Left lung (tissue), 10 donors: ENCODE data around the gene ANK2. TPM values are rescaled to one million over a fixed set of nuclear protein-coding genes. Genes with fewer than 3 reads are reported as not detected.

Experiments used
- ATAC-seq: fragments of 200-7000 bp; cut with Tn5 transposase; one replicate; pipeline ENCODE4 v1.9.1; 2020; ENCODE audit warnings: moderate library complexity
- DNase-seq, 4 donors: peaks; one replicate each; pipeline ENCODE4 v3.0.0-alpha.2; 2013 to 2020
- H3K27ac ChIP-seq, 2 donors: fragments of 200-600 bp; sonication (generic) in 1 of 2; one replicate each; pipeline versions ENCODE4 v1.5.0 to v1.8.0; 2020 to 2021
- H3K27me3 ChIP-seq, 2 donors: fragments of 200-600 bp; sonication (generic) in 1 of 2; one replicate each; pipeline versions ENCODE4 v1.5.0 to v1.8.0; 2020 to 2021
- H3K36me3 ChIP-seq, 2 donors: fragments of 200-600 bp; sonication (generic) in 1 of 2; one replicate each; pipeline versions ENCODE4 v1.5.0 to v1.8.0; 2020 to 2021
- H3K4me1 ChIP-seq, 2 donors: fragments of 200-600 bp; one replicate each; pipeline ENCODE4 v1.8.0; 2021
- H3K4me3 ChIP-seq, 2 donors: fragments of 200-600 bp; sonication (generic) in 1 of 2; one replicate each; pipeline versions ENCODE4 v1.5.0 to v1.8.0; 2020 to 2021; ENCODE audit warnings: mild to moderate bottlenecking in 1 of 2
- H3K9me3 ChIP-seq, 2 donors: fragments of 200-600 bp; sonication (generic) in 1 of 2; one replicate each; pipeline versions ENCODE4 v1.5.0 to v1.8.0; 2020 to 2021
- CTCF ChIP-seq, 2 donors: fragments of 200-600 bp; sonication (generic) in 1 of 2; IDR thresholded peaks; one replicate each; pipeline versions ENCODE4 v1.5.0 to v1.8.0; 2021; ENCODE audit warnings: antibody characterized with exemption in 2 of 2
- intact Hi-C, 2 donors: fragments of 100-400 bp; cut with DNase I; formaldehyde crosslinking; loops; one replicate each; pipeline versions ENCODE4 v1.11.2 to v1.14.2; 2022
- polyA plus RNA-seq, 6 donors: library from polyadenylated mRNA; unstranded; fragments of 120-200 nt; gene quantifications; one replicate each; pipeline ENCODE4 v1.2.1, GENCODE V29; 2013; ENCODE audit not compliant: insufficient read length in 6 of 6
- total RNA-seq, 2 donors: library from RNA; stranded (reverse); fragmentation: NEBNext Ultra II Directional; extraction: Animal tissue kit (Norgen Biotek cat#: 25700); gene quantifications; one replicate each; pipeline ENCODE4 v1.2.1, GENCODE V29; 2021
- donor health status: DM: no; HTN: yes; CAD: no.
- donor health status: DM: no; HTN: no; CAD: no.

Gene ANK2
- total and polyA plus RNA-seq, 8 donors, result 18.2 to 33.2 (median 28.8) TPM

- Histone ChIP-seq H3K4me3 (no peak overlapping the region), H3K27ac (no peak overlapping the region), H3K4me1 (no peaks in the 10 kb centered on the region), H3K27me3 (no peaks in the 10 kb centered on the region), H3K9me3 (no peaks in the 10 kb centered on the region), H3K36me3 (no peaks in the 10 kb centered on the region)
- no peak for TF ChIP-seq CTCF (IDR thresholded peaks at IDR 0.05)
- intact Hi-C loops, result no loop called here
- ATAC-seq (no peak), DNase-seq (no peak)
Observed at GRCh38 chr4:113025416-113025815, 24.0 kb upstream of the ANK2 start.

GRCh38 chr4:113026556-113026955 lies 22.9 kb upstream of the ANK2 start:
- intact Hi-C loops, result no loop called here

GRCh38 chr4:113028074-113028473 lies 21.4 kb upstream of the ANK2 start:
- no peak for DNase-seq
- Histone ChIP-seq H3K4me1 (no peaks in the 10 kb centered on the region), H3K9me3 (no peaks in the 10 kb centered on the region), H3K4me3 (no peak overlapping the region), H3K27me3 (no peaks in the 10 kb centered on the region), H3K36me3 (no peaks in the 10 kb centered on the region), H3K27ac (no peak overlapping the region)
- intact Hi-C loops, result no loop called here
- no peak for TF ChIP-seq CTCF (IDR thresholded peaks at IDR 0.05)
- no peak for ATAC-seq

More at GRCh38 chr4:113026556-113026955, 22.9 kb upstream of the ANK2 start:
- Histone ChIP-seq H3K36me3 (no peaks in the 10 kb centered on the region), H3K4me3 (no peak overlapping the region), H3K27ac (no peak overlapping the region), H3K9me3 (no peaks in the 10 kb centered on the region), H3K27me3 (no peaks in the 10 kb centered on the region), H3K4me1 (no peaks in the 10 kb centered on the region)
- DNase-seq (no peak), ATAC-seq (no peak)
- TF ChIP-seq CTCF (IDR thresholded peaks at IDR 0.05), result no peak

GRCh38 chr4:113031212-113031611 lies 18.2 kb upstream of the ANK2 start:
- DNase-seq (no peak), ATAC-seq (no peak)
- no peak for TF ChIP-seq CTCF (IDR thresholded peaks at IDR 0.05)

GRCh38 chr4:113040793-113041192 lies 8.7 kb upstream of the ANK2 start:
- no peak for DNase-seq
- no peaks in the 10 kb centered on the region for H3K4me1 ChIP-seq
- intact Hi-C loops, result no loop called here
- H3K36me3 ChIP-seq, result no peaks in the 10 kb centered on the region
- no peak overlapping the region for H3K27ac ChIP-seq
- peaks cover 0 to 9% of the 10 kb centered on the region in 2 donors for H3K9me3 ChIP-seq
- H3K27me3 ChIP-seq, result no peaks in the 10 kb centered on the region
- ATAC-seq, result no peak
- TF ChIP-seq CTCF (IDR thresholded peaks at IDR 0.05), result no peak
- H3K4me3 ChIP-seq, result no peak overlapping the region

More at GRCh38 chr4:113031212-113031611, 18.2 kb upstream of the ANK2 start:
- H3K36me3 ChIP-seq, result no peaks in the 10 kb centered on the region
- H3K4me1 ChIP-seq, result no peaks in the 10 kb centered on the region
- H3K4me3 ChIP-seq, result no peak overlapping the region
- no peaks in the 10 kb centered on the region for H3K27me3 ChIP-seq
- H3K9me3 ChIP-seq, result no peaks in the 10 kb centered on the region
- no peak overlapping the region for H3K27ac ChIP-seq
- intact Hi-C loops, result no loop called here
